Measurements from ENCODE around the gene TMEM234.

- TF ChIP-seq TAF1 (IDR thresholded peaks at IDR 0.05; ENCODE audit: borderline replicate concordance, insufficient read depth, low read length) (no peak), POLR2AphosphoS5 (IDR thresholded peaks at IDR 0.05; ENCODE audit: low read depth, low read length) (no peak), REST (IDR thresholded peaks at IDR 0.05; ENCODE audit: insufficient read depth in 1 of 2, low read depth in 2 of 2, low read length in 2 of 2) (no peak), SIN3A (IDR thresholded peaks at IDR 0.05; ENCODE audit: borderline replicate concordance, insufficient read depth, low read length) (no peak)
These were observed 12.6 kb upstream of the TMEM234 start for GRCh38 chr1:32234792-32235191.
